HG02610 (cell line): Measurements from ENCODE around the gene ST8SIA2.
"Not testable (repeated sequence)": the region's sequence is repeated elsewhere in the genome, so short reads cannot be mapped to it uniquely, and the experiment has no call there.

Experiments
- ATAC-seq: cut with Tn5 transposase; IDR thresholded peaks from one replicate; pipeline ENCODE4 v1.9.1; 2021; ENCODE audit warnings: mild to moderate bottlenecking, moderate library complexity; ENCODE audit not compliant: unreplicated experiment

The ST8SIA2 gene

GRCh38 chr15:92479730-92480129, 86.0 kb downstream of the ST8SIA2 start:
- ATAC-seq: not testable (repeated sequence)

GRCh38 chr15:92480361-92480760, 86.7 kb downstream of the ST8SIA2 start:
- ATAC-seq: no peak

GRCh38 chr15:92485441-92485840, 91.8 kb downstream of the ST8SIA2 start:
- ATAC-seq: no peak

GRCh38 chr15:92492551-92493115, 99.0 kb downstream of the ST8SIA2 start:
- no peak for ATAC-seq

GRCh38 chr15:92494806-92495336, 101.2 kb downstream of the ST8SIA2 start:
- no peak for ATAC-seq

- ATAC-seq: no peak
These were observed 101.8 kb downstream of the ST8SIA2 start for GRCh38 chr15:92495446-92495845.

- ATAC-seq: no peak
These were observed 106.2 kb downstream of the ST8SIA2 start for GRCh38 chr15:92499731-92500530.

- ATAC-seq: no peak
These were observed 108.7 kb downstream of the ST8SIA2 start for GRCh38 chr15:92502336-92502735.

GRCh38 chr15:92502930-92503857, 109.5 kb downstream of the ST8SIA2 start:
- no peak for ATAC-seq

- no peak for ATAC-seq
These were observed 110.2 kb downstream of the ST8SIA2 start for GRCh38 chr15:92503889-92504288.

- no peak for ATAC-seq
These were observed 111.9 kb downstream of the ST8SIA2 start for GRCh38 chr15:92505611-92506010.

- ATAC-seq: no peak
These were observed 112.8 kb downstream of the ST8SIA2 start for GRCh38 chr15:92506506-92506905.

- no peak for ATAC-seq
These were observed 116.6 kb downstream of the ST8SIA2 start for GRCh38 chr15:92510163-92510882.
